T-helper 2 cell treated with Interferon-gamma antibody and Interleukin-4, amounts not matched to agents 5 μg/mL and 100 μg/mL, for 36 hours (primary cell): ENCODE data around the gene ZFP28.

ENCODE experiments used
- DNase-seq: peaks from one replicate; pipeline ENCODE4 v3.0.0; 2021; ENCODE audit warnings: low spot score
- H3K27ac Mint-ChIP-seq: one replicate; pipeline ENCODE4 v1.8.0; 2021; ENCODE audit warnings: mild to moderate bottlenecking, mixed read lengths
- H3K27me3 Mint-ChIP-seq: one replicate; pipeline ENCODE4 v1.8.0; 2021; ENCODE audit warnings: low read depth, mixed read lengths
- H3K36me3 Mint-ChIP-seq: one replicate; pipeline ENCODE4 v1.8.0; 2021; ENCODE audit warnings: low read depth, mixed read lengths
- H3K4me1 Mint-ChIP-seq: one replicate; pipeline ENCODE4 v1.8.0; 2021; ENCODE audit warnings: low read depth, mixed read lengths
- H3K4me3 Mint-ChIP-seq: one replicate; pipeline ENCODE4 v1.8.0; 2022; ENCODE audit warnings: mild to moderate bottlenecking, moderate library complexity, mixed read lengths
- H3K9me3 Mint-ChIP-seq: one replicate; pipeline ENCODE4 v1.8.0; 2021; ENCODE audit warnings: mixed read lengths

Gene ZFP28

GRCh38 chr19:56567274-56568120 lies 28.7 kb downstream of the ZFP28 start, which contains the start of gene ZNF470:
TSS of gene ZNF470 (plus strand) at chr19:56567468. CDS start at chr19:56570312, 2,844 bp downstream.
- Mint-ChIP-seq H3K27ac (peak within 1 kb of the TSS; percentile 79), H3K4me3 (peak within 1 kb of the TSS; percentile 93), H3K27me3 (no peaks in the 10 kb centered on the region), H3K36me3 (peaks cover 40% of the 10 kb centered on the region), H3K4me1 (peaks cover 4% of the 10 kb centered on the region), H3K9me3 (peaks cover 78% of the 10 kb centered on the region)
- DNase-seq = peak; percentile 87

- DNase-seq = no peak
- H3K27ac Mint-ChIP-seq = no peak overlapping the region
- H3K4me3 Mint-ChIP-seq = no peak overlapping the region
- H3K36me3 Mint-ChIP-seq = peaks cover 61% of the 10 kb centered on the region
- H3K4me1 Mint-ChIP-seq = peaks cover 3% of the 10 kb centered on the region
- peaks cover 78% of the 10 kb centered on the region for H3K9me3 Mint-ChIP-seq
- H3K27me3 Mint-ChIP-seq = no peaks in the 10 kb centered on the region
Observed at GRCh38 chr19:56572589-56572988, 33.8 kb downstream of the ZFP28 start.

- peaks cover 54% of the 10 kb centered on the region for H3K36me3 Mint-ChIP-seq
- H3K27me3 Mint-ChIP-seq = no peaks in the 10 kb centered on the region
- peaks cover 81% of the 10 kb centered on the region for H3K9me3 Mint-ChIP-seq
- no peaks in the 10 kb centered on the region for H3K4me1 Mint-ChIP-seq
- no peak for DNase-seq
- no peak overlapping the region for H3K4me3 Mint-ChIP-seq
- no peak overlapping the region for H3K27ac Mint-ChIP-seq
Observed at GRCh38 chr19:56573914-56574313, 35.2 kb downstream of the ZFP28 start.

GRCh38 chr19:56577719-56578602 lies 39.2 kb downstream of the ZFP28 start:
- Mint-ChIP-seq H3K27ac (no peak overlapping the region), H3K4me1 (no peaks in the 10 kb centered on the region), H3K27me3 (no peaks in the 10 kb centered on the region), H3K36me3 (peaks cover 32% of the 10 kb centered on the region), H3K9me3 (peaks cover 78% of the 10 kb centered on the region), H3K4me3 (no peak overlapping the region)
- no peak for DNase-seq

- Mint-ChIP-seq H3K4me3 (peak overlapping the region; percentile 95), H3K27ac (peak overlapping the region; percentile 64), H3K9me3 (peaks cover 60% of the 10 kb centered on the region), H3K4me1 (peaks cover 10% of the 10 kb centered on the region), H3K27me3 (no peaks in the 10 kb centered on the region), H3K36me3 (peaks cover 19% of the 10 kb centered on the region)
- no peak for DNase-seq
Observed at GRCh38 chr19:56594446-56594782, 55.7 kb downstream of the ZFP28 start.

GRCh38 chr19:56594783-56595547 lies 56.2 kb downstream of the ZFP28 start, which contains the start of gene ZNF71:
TSS of gene ZNF71 (plus strand) at chr19:56595302. CDS start at chr19:56601559, 6,257 bp downstream.
- H3K27me3 Mint-ChIP-seq = no peaks in the 10 kb centered on the region
- peaks cover 19% of the 10 kb centered on the region for H3K36me3 Mint-ChIP-seq
- peak; percentile 85 for DNase-seq
- H3K4me3 Mint-ChIP-seq = peak within 1 kb of the TSS; percentile 95
- H3K9me3 Mint-ChIP-seq = peaks cover 60% of the 10 kb centered on the region
- peak within 1 kb of the TSS; percentile 71 for H3K27ac Mint-ChIP-seq
- peaks cover 10% of the 10 kb centered on the region for H3K4me1 Mint-ChIP-seq

- peak overlapping the region; percentile 71 for H3K27ac Mint-ChIP-seq
- peaks cover 10% of the 10 kb centered on the region for H3K4me1 Mint-ChIP-seq
- H3K27me3 Mint-ChIP-seq = no peaks in the 10 kb centered on the region
- H3K4me3 Mint-ChIP-seq = peak overlapping the region; percentile 95
- no peak for DNase-seq
- H3K36me3 Mint-ChIP-seq = peaks cover 21% of the 10 kb centered on the region
- H3K9me3 Mint-ChIP-seq = peaks cover 57% of the 10 kb centered on the region
Observed at GRCh38 chr19:56595548-56595899, 56.8 kb downstream of the ZFP28 start.

GRCh38 chr19:56596676-56597075 lies 57.9 kb downstream of the ZFP28 start:
- Mint-ChIP-seq H3K4me1 (peaks cover 10% of the 10 kb centered on the region), H3K9me3 (peaks cover 61% of the 10 kb centered on the region), H3K27ac (no peak overlapping the region), H3K4me3 (no peak overlapping the region), H3K27me3 (no peaks in the 10 kb centered on the region), H3K36me3 (peaks cover 32% of the 10 kb centered on the region)
- DNase-seq = no peak

GRCh38 chr19:56597696-56598095 lies 58.9 kb downstream of the ZFP28 start:
- no peak overlapping the region for H3K4me3 Mint-ChIP-seq

GRCh38 chr19:56601375-56601774 lies 62.6 kb downstream of the ZFP28 start:
- Mint-ChIP-seq H3K4me1 (no peaks in the 10 kb centered on the region), H3K9me3 (peaks cover 68% of the 10 kb centered on the region), H3K27me3 (no peaks in the 10 kb centered on the region), H3K36me3 (peaks cover 57% of the 10 kb centered on the region), H3K4me3 (no peak overlapping the region), H3K27ac (no peak overlapping the region)
- no peak for DNase-seq

More at GRCh38 chr19:56597696-56598095, 58.9 kb downstream of the ZFP28 start:
- Mint-ChIP-seq H3K9me3 (peaks cover 60% of the 10 kb centered on the region), H3K27ac (no peak overlapping the region), H3K27me3 (no peaks in the 10 kb centered on the region), H3K36me3 (peaks cover 42% of the 10 kb centered on the region), H3K4me1 (peaks cover 10% of the 10 kb centered on the region)
- DNase-seq = no peak

GRCh38 chr19:56603829-56604228 lies 65.1 kb downstream of the ZFP28 start:
- no peak overlapping the region for H3K27ac Mint-ChIP-seq
- H3K27me3 Mint-ChIP-seq = no peaks in the 10 kb centered on the region
- peaks cover 48% of the 10 kb centered on the region for H3K36me3 Mint-ChIP-seq
- H3K9me3 Mint-ChIP-seq = peaks cover 78% of the 10 kb centered on the region
- no peak overlapping the region for H3K4me3 Mint-ChIP-seq
- H3K4me1 Mint-ChIP-seq = no peaks in the 10 kb centered on the region
- no peak for DNase-seq
